Measurements from ENCODE around the gene CBY3. TPM values are rescaled to one million over a fixed set of nuclear protein-coding genes. Genes with fewer than 3 reads are reported as not detected.

Gene CBY3
- total and polyA plus RNA-seq, 2 of the 8 experiments (the other 6 are each of a cell fraction or from before 2014, with no cell fraction given), result 0.39 TPM

- Histone ChIP-seq H2AFZ (ENCODE audit: low read length) (no peak overlapping the region), H3K4me3 (ENCODE audit: extremely low read depth in 1 of 4, insufficient read depth in 2 of 4, low read depth in 3 of 4, low read length in 4 of 4) (no peak overlapping the region), H3K9ac (replicated peaks in 1 of 4; ENCODE audit: extremely low read depth in 1 of 4, low read depth in 3 of 4, low read length in 3 of 4) (no peak overlapping the region), H4K8ac (ENCODE audit: extremely low read depth, insufficient read depth, low read length) (no peak overlapping the region), H2BK12ac (ENCODE audit: low read depth, low read length) (no peak overlapping the region), H2BK5ac (ENCODE audit: low read depth, low read length) (no peak overlapping the region), H2BK15ac (ENCODE audit: low read length) (no peak overlapping the region), H4K20me1 (replicated peaks in 1 of 2; ENCODE audit: control insufficient read depth in 1 of 2, insufficient read depth in 2 of 2, low read length in 2 of 2) (peaks cover 7 to 11% of the 10 kb centered on the region in 2 experiments), H3K23me2 (ENCODE audit: low read depth, low read length) (peaks cover 4% of the 10 kb centered on the region; the same call in 1 of the 2 replicates), H3K27me3 (replicated peaks in 1 of 4; ENCODE audit: control insufficient read depth in 3 of 4, extremely low read depth in 1 of 4, insufficient read depth in 3 of 4, low read length in 3 of 4) (no peaks in the 10 kb centered on the region), H3K4me1 (replicated peaks in 1 of 4; ENCODE audit: control insufficient read depth in 3 of 4, insufficient read depth in 4 of 4, low read length in 3 of 4) (peaks cover 0 to 3% (median 3%) of the 10 kb centered on the region in 4 experiments; a peak in 3 of 7 replicates), H4K5ac (ENCODE audit: insufficient read length, low read depth, low read length) (no peak overlapping the region), H3K79me1 (ENCODE audit: low read depth, low read length) (peaks cover 2% of the 10 kb centered on the region), H2BK120ac (replicated peaks; ENCODE audit: low read depth, low read length) (no peak overlapping the region), H3K56ac (replicated peaks; ENCODE audit: insufficient read length, low read depth, low read length) (no peak overlapping the region), H3K36me3 (ENCODE audit: control insufficient read depth in 2 of 4, insufficient read depth in 4 of 4, low read length in 3 of 4) (peaks cover 27 to 55% (median 38%) of the 10 kb centered on the region in 4 experiments), H3K9me3 (ENCODE audit: insufficient read depth in 2 of 2, low read depth in 1 of 2, low read length in 1 of 2) (no peaks in the 10 kb centered on the region), H2AK5ac (ENCODE audit: low read depth, low read length) (no peak overlapping the region), H3K4ac (replicated peaks; ENCODE audit: insufficient read length, low read depth, low read length) (no peak overlapping the region), H3K4me2 (ENCODE audit: insufficient read depth in 1 of 2, low read depth in 2 of 2, low read length in 2 of 2) (no peak overlapping the region), H3K14ac (ENCODE audit: insufficient read length) (no peak overlapping the region), H2BK20ac (ENCODE audit: low read length) (no peak overlapping the region), H4K91ac (replicated peaks; ENCODE audit: insufficient read length, low read length) (no peak overlapping the region), H3K18ac (ENCODE audit: extremely low read depth, low read length) (no peak overlapping the region), H3K23ac (ENCODE audit: insufficient read length) (no peak overlapping the region), H3K27ac (ENCODE audit: low read depth, low read length) (no peak overlapping the region), H3K79me2 (ENCODE audit: control insufficient read depth in 1 of 2, insufficient read depth in 2 of 2, low read length in 2 of 2) (peaks cover 12 to 24% of the 10 kb centered on the region in 2 experiments)
- ChIA-PET CTCF (ENCODE audit: partially characterized antibody) (interaction anchor here (0.7 to 1.3 kb wide), 3 partner anchors 33 to 61 kb away, joined by 3 to 4 read pairs (median 4); no protein-coding TSS in a partner anchor), POLR2A (ENCODE audit: partially characterized antibody) (interaction anchor here (0.9 to 7.4 kb wide), 5 partner anchors 9 to 122 kb away, joined by 3 to 60 read pairs (median 7); no protein-coding TSS in a partner anchor)
- WGBS, 2 experiments (ENCODE audit: extremely low coverage in 1 of 2, insufficient coverage in 1 of 2, insufficient read length in 1 of 2, insufficient replicate concordance in 2 of 2, low coverage in 1 of 2, low lambda C conversion rate in 2 of 2, missing lambda C conversion rate in 1 of 2), result 88% methylated on average over 3 of the region's 3 CpGs; no CpG with 5 or more reads in 1 of the 2 experiments
- DNase-seq (ENCODE audit: low read depth in 1 of 2, low spot score in 2 of 2), result no peak
- FAIRE-seq, result no peak
- TF ChIP-seq TEAD4 (IDR thresholded peaks at IDR 0.05; ENCODE audit: low read depth, low read length) (no peak), BRCA1 (IDR thresholded peaks at IDR 0.05; ENCODE audit: low read depth, low read length) (no peak), CREB1 (IDR thresholded peaks at IDR 0.05) (no peak), ATF3 (IDR thresholded peaks at IDR 0.05; ENCODE audit: insufficient read depth, low read depth, low read length) (no peak), FOSL1 (IDR thresholded peaks at IDR 0.05; ENCODE audit: insufficient read depth, low read depth, low read length) (no peak), GABPA (IDR thresholded peaks at IDR 0.05; ENCODE audit: borderline replicate concordance, insufficient read depth, low read length) (no peak), E2F6 (IDR thresholded peaks at IDR 0.05) (no peak), KDM5A (IDR thresholded peaks at IDR 0.05; ENCODE audit: low read length) (no peak)
These were observed 49.5 kb upstream of the CBY3 start for GRCh38 chr5:179730356-179730755.
